ENCODE data around the gene UVSSA.
"Not testable (repeated sequence)": the region's sequence is repeated elsewhere in the genome, so short reads cannot be mapped to it uniquely, and the experiment has no call there.

Gene UVSSA

DNA sequence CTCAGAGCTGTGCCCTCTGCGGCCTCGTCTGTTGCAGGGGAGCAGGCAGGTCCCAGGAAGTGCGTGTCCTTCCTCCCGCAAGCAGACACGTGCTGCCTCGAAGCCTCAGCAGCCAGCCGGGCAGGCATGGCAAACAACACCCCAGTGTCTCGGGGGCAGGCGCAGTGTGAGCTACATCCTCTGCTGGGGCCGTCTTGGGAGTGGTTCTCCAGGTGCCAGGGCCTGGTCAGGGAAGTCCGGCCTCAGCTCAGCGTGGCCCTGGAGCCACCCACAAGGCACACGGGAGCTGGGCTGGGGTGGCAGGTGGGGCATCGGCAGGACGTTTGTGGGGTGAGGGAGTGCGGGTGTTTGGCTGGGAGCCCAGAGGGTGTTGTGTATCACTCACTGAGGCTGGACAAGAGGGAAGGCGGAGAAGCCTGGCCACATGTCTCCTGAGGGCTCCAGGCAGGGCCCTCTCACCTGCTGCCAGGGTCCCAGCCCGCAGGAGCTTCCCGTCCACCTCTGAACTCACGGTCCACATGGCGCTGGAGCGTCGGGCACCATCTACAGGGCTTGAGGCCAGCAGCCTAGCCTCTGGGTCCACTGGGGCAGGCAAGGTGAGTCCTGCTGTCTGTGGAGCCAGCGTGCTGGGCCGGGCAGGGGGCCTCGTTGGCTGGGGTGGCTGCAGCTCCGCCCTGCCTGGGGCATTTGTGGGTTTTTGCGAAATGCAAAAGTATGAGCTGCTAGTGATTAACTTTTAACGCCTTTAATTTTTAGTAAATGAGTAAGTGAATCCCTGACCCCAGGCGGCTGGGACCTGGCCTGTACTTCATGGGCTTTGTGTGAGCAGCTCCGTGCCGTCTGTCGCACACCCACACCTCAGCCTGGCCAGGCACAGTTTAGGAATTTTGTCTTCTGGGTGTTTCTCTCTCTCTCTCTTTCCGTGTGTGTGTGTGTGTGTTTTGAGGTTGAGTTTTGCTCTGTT, 17.3 kb upstream of the UVSSA start:
- DNase-seq = no peak

DNA sequence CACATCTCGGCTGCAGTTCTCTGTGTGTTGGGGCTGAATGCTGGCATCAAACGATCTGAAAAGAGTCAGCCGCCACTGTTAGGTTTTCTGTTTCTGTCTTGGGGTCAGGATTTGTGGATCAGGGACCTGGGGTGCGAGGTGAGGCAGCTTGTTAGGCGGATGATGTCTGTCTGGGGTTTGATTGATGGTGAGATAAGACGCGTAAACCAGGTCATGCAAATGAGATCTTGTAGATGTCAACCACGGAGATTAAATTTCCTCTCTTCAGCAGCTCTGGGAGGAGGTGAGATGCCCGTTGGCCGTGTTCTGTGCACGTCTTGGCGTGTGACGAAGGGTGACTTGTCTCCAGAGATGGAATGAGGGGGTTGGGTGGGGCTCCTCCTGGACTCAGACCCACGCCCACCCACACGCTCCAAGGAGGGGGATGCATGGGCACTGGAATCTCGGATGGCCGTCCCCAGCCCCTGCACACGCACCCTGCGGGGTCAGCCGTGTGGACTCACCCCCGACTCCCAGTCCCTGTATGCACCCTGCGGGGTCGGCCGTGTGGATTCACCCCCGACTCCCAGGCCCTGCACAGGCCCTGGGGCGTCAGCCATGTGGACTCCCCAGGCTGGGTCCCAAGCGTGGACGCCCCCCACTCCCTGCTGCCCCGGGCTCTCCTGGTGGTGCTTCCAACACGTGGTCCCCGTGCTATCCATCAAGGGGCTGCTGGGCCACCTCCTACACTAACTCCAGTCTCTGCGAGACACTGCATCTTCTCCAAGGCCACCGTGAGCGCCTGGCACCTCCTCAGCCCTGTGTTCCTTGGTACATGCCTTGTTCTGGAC, 16.0 kb upstream of the UVSSA start:
- DNase-seq = no peak

DNA sequence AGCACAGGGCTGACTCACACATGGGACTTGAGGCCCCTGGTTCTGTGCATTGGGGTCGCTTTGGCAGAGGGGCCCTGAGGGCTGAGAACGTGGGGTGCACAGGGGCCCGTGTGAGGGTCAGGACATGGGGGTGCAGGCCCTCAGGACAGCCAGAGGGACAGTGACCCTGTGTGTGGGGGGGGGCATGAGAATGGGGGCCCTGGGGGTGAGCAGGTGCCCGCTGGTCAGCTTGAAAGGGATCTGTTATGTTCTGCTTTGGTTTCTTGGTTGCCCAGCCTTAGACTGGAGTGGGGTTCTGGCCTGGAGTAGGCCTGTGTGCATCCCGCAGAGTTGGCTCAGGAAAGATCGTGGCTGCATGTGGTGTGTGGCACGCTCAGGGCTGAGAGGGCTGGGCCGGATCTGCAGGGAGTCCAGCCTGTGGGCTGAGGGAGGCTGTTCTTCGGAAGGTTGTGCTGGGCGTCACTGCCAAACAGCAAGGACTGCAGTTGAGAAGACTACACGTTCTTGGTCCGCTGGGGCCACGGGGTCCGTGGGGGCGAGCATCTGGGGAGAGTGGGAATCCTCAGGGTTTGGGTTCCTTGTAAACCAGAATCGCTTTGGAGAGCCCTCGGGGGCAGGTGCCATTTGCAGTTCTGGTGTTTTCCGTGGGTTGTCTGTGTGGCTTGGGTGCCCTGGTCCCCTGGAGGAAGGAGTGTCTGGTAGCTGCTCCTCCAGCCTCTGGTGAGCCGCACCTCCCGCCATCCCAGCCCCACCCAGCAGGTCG, 15.2 kb upstream of the UVSSA start:
- no peak for DNase-seq

DNA sequence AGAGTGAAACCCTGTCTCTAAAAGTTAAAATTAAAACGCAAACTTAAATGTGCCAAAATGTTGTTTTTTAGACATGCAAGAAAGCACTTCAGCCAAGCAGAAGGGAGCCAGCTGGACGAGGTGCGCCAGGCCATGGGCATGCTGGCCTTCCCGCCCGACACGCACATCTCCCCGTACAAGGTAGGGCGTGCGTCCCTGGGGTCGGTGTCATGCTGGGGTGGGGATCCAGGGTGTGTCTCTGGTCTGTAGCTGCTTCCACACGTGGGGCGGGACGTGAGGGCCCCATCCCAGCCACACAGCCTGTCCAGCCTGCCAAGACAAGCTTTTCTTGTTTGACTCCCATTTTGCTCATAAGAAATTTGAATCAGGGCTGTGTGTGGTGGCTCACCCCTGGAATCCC, 14.3 kb upstream of the UVSSA start:
- DNase-seq = no peak

DNA sequence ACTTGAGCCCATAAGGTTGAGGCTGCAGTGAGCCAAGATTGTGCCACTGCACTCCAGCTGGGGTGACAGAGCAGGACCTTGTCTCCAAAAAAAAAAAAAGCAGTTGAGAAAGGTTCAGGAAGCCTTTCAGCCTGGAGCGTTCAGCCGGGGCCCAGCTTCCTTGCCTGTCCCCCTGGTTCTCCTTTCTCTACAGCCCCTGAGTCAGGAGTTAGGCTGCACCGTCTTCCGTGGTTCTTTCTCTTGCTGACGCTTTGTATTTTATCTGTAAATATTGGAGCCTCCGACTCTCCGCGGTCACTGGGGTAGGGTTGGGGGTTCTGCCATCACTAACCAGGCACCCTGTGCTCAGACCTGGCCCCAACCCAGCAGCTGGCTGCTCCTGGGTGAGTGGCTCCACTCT, 13.8 kb upstream of the UVSSA start:
- DNase-seq = peak in 1 of 51 donors; percentile 8

DNA sequence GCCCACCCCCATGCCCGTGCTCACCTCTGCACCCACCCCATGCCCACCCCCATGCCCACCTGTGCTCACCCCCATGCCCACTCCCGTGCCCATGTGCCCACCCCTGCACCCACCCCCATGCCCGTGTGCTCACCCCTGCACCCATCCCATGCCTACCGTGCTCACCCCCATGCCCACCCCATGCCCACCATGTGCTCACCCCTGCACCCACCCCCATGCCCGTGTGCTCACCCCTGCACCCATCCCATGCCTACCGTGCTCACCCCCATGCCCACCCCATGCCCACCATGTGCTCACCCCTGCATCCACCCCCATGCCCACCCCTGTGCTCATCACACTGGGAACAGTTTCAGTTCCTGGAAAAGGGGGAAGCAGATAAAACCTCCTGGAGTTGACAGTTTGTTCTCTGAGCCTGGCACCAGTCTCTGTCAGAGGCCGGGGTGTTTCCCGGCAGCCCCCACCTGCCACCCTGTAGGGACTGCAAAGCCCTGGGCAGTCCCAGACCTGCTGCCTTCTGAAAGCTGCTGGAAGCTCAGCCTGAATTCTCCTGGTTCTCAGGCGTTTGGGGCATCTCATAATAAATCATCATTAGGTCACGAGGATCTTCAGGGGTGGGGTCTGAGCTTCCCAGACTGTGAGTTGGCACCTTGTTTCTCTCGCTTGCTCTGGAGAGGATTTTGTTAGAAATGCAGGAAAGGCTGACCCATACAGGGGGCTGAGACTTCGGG, 13.0 kb upstream of the UVSSA start:
- DNase-seq = peak in 3 of 51 donors; percentile 8 to 25 (median 19)

DNA sequence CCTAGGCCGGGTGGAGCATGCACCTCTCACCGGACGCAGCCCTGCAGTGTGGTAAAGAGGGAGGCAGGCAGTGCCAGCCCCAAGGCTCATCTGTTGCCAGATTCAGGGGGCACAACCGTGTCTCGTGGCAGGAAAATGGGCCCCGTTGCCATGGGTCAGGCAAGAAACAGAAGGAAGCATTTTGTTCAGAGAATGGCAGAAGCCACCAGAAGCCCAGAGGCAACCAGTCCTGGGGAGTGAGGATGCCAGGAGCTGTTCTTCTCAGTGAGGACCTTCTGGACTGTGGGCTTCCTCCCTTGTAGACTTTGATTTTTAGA, 12.5 kb upstream of the UVSSA start:
- DNase-seq = peak in 22 of 51 donors; percentile 2 to 60 (median 27)

DNA sequence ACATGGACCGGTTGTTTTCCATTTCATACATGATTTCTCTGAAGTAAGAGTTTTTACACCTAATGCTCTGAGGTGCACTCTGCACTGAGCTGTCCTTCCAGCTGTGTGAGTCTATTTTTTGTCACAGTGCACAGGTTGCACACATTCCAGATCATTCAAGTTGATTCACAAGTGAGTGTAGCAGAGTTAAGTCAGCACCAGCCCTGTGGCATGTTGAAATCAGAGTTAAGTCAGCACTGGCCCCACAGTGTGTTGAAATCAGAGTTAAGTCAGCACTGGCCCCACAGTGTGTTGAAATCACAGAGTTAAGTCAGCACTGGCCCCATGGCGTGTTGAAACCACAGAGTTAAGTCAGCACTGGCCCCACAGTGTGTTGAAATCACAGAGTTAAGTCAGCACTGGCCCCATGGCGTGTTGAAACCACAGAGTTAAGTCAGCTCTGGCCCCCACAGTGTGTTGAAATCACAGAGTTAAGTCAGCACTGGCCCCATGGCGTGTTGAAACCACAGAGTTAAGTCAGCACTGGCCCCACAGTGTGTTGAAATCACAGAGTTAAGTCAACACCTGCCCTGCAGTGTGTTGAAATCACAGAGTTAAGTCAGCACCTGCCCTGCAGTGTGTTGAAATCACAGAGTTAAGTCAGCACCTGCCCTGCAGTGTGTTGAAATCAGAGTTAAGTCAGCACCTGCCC, 11.7 kb upstream of the UVSSA start:
- DNase-seq = not testable (repeated sequence)

DNA sequence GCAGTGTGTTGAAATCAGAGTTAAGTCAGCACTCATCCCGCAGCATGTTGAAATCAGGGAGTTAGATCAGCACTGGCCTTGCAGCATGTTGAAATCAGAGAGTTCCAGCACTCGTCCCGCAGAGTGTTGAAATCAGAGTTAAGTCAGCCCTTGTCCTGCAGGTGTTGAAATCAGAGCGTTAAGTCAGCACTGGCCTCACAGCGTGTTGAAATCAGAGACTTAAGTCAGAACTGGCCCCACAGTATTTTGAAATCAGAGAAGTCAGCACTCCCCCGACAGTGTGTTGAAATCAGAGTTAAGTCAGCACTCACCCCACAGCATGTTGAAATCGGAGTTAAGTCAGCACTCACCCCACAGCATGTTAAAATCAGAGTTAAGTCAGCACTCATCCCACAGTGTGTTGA, 10.9 kb upstream of the UVSSA start:
- DNase-seq = no peak

DNA sequence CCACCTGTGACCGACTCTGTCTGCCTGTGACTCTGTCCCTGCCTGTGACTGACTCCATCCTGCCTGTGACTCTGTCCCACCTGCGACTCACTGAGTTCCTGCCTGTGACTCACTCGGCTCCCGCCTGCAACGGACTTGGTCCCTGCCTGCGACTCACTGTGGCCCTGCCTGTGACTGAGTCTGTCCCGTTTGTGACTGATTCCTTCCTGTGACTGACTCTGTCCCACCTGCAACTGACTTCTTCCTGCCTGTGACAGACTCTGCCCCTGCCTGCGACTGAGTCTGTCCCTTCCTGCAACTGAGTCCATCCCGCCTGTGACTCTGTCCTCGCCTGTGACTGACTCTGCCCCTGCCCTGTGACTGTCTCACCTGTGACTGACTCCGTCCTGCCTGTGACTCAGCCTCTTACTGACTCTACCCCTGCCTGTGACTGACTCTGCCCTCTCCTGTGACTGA, 9.6 kb upstream of the UVSSA start:
- DNase-seq = peak in 1 of 51 donors; percentile 57

DNA sequence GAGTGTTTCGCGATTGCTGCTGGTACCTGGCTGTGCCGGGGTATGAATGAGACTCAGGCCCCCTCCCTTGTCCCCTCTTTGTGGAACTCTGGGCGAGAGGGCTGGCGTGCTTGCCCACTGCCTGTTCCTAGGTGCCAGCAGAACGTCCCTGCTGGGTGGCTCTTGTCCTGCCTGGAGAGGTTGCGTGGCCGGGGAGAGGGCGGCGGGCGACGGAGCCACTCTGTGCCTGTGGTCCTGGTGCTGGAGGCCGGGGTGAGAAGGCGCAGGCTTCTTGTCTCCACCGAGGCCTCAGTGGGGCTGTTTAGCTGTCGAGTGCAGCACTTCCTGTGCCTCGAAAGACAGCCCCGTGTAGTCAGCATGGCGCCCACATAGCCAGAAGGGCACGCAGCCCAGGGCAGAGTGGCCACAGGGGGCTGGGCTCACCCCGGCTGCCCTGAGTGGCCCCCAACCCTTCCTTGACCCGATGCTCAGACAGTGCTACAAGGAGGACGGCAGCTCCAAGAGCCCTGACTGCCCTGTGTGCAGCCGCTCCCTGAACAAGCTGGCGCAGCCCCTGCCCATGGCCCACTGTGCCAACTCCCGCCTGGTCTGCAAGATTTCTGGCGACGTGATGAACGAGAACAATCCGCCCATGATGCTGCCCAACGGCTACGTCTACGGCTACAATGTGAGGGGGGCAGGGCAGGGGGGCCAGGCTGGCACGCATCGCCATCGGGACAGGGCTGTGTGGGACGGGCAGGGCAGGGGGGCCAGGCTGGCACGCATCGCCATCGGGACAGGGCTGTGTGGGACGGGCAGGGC, 8.9 kb upstream of the UVSSA start:
- no peak for DNase-seq

DNA sequence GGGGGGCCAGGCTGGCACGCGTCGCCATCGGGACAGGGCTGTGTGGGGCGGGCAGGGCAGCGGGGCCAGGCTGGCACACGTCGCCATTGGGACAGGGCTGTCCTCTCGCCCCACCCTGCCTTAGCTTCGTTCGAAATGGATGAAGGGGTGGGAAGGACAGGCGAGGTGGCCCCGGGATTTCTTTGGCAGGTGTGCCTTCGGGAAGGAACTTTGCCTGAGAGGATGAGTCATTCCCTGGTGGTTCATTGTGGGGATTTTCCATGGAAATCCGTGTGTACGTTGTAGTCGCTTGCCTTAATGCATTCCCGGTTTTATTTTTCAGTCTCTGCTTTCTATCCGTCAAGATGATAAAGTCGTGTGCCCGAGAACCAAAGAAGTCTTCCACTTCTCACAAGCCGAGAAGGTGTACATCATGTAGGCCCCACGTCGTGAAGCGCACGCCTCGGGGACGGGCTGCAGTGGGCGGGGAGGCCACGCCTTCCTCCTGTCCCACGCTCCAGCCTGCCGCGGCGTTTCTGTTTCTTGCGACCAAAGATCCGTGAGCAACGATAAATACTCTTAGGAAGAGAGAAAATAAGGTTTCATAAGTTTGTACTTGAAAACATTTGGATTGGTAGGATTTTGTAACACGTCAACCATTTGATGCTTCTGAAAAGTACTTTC, 8.1 kb upstream of the UVSSA start:
- DNase-seq = no peak

DNA sequence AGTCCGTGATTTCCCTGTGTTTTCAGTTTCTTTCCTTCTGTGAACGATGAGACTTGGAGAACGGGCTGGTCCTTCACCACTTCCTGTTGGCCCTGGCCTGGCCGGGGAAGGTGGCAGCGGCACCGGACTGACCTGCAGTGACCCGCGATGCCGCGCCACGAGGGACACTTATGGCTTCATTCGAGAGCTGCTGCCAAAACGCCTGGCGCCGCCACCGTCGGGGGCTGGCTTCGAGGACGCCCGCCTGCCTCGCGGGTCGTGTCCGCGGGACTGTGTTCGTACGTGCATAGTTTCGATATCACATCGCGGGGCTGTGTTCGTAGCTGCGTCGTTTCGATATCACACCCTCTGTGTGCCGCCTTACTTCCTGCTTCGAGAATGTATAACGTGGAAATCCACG, 7.5 kb upstream of the UVSSA start:
- no peak for DNase-seq

DNA sequence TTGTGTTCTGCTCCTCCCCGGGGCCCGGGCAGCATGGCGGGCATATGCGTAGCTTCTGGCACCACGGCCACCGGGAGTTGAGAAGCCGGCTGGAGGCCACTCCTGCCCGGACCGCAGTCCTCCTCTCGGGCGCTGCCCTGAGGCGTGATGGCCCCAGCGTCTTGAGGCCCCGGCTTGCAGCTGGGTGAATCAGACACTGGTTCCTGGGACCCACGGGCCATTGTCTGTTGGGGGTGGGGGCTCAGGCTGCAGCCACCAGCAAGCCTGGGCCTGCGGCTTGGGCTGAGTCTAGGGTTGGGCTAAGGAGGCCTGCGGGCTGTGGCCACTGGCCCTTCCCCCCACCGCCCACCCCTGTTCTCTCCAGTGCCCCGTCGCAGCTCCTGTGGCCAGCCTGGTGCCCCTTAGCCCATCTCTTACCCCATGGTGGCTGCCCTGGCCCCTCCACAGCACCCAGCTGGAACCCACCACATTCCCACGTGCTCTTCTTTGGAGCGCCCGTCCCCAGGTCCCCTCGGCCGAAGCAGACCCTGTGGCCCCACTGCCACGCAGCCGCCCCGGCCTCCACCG, 6.7 kb upstream of the UVSSA start:
- DNase-seq = no peak

DNA sequence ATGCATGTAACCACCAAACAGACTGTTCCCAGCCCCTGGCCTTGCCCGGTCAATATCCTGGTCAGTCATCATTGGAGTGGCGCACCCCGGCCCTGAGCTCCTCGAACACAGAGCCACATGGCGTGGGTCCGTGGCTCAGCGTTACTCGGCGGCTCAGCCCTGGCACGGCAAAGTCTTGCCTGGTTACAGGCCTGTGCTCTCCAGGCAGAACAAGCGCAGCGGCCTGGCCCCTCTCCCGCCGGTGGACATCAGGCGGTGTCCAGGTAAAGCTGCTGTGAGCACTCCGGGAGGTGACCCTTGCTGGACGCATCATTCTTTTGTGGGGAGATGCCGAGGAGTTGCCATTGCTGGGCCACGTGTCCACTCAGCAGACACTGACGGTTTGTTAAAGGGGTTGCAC, 6.1 kb upstream of the UVSSA start:
- no peak for DNase-seq

DNA sequence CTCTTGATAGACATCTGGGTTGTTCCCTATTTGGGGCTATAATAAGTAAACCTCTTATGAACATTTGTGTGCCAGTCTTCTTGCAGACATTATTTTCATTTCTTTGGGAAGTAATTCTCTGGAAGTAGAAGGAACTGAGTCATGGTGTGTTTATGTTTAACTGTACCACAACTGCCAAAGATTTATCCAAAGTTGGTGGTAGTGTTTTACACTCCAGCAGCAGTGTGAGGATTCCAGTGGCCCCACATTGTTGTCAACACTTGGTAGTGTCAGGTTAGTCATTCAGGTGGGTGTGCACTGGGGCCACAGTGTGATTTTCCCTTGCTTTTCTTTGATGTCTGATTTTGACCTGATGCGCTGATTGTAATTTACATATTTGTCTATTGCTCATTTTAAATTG, 5.0 kb upstream of the UVSSA start:
- DNase-seq = no peak

DNA sequence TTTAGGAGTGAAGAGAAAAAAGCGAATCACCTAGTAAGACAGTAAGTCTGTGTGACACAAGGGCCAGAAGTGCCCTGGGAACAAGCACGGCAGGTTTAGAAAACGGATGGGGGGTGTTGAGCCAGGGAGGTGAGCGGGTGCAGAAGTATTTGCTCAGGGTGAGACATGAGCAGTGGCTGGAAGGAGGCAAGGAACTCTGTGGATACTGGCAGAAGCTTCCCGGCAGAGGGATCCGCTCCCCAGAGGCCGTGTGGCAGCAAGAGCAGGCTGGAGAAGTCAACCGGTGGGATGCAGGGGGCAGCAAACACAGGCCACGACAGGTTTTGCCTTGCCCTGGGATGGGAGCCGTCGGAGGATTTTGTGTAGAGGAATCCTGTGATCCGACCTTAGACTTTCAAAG, 2.3 kb upstream of the UVSSA start:
- no peak for DNase-seq

DNA sequence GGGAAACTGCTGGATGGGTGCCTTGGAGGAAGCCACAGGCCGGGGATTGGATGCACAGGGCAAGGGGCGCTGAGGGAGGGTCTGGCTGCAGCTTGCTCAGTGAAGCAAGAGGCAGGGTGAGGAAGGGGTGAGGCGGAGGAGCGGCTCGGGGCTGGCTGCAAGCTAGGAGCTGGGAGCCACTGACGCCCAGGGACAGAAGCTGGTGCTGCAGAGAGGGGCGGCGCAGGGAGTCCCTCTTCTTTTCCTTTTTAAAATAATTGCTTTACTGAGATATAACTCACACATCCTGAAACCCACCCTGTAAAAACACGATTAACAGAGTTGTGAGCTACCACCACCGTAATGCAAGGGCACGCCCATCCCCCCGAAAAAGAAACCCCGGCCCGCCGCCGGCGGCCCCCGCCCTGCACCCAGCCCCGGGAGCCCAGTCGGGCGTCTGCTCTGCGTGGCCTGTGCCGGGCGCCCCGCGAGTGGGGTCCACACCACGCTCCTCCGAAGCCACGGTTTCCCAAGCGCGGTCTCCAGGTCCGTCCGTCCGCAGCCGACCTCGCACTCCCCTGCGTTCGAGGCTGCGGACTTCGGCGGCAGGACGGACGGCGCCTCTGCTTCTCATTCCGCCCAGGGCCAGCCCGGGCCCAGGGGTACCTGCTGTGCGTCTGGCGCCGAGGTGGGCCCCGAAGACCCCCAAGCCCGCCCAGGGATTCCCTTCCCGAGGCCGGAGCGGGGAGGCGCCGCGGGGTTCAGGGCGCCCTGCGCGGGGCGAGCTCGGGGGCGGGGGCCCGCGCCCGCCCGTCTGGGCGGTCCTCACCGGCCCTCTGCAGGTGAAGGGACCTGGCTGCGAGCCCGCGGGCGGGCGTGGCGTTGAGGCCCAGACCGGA, 866 bp upstream of the UVSSA start:
- DNase-seq = peak in 32 of 51 donors; percentile 13 to 69 (median 37)
